Transverse colon (tissue), 4 donors: ENCODE data around the gene RACGAP1. TPM values are rescaled to one million over a fixed set of nuclear protein-coding genes. Genes with fewer than 3 reads are reported as not detected.

Experiments
- DNase-seq: peaks from one replicate; pipeline ENCODE4 v3.0.0-alpha.2; 2019
- H3K27ac ChIP-seq, 4 donors: fragments of 200-600 bp; sonication (generic); 2 replicates each; pipeline ENCODE4 v1.5.1; 2016 to 2018; ENCODE audit warnings: inconsistent platforms in 4 of 4
- H3K27me3 ChIP-seq: fragments of 200-600 bp; sonication (generic); 2 replicates; pipeline ENCODE4 v1.5.1; 2017; ENCODE audit warnings: inconsistent platforms
- H3K36me3 ChIP-seq, 4 donors: fragments of 200-600 bp; sonication (generic); 2 replicates each; pipeline ENCODE4 v1.5.1; 2017 to 2019; ENCODE audit warnings: inconsistent platforms in 4 of 4
- H3K4me1 ChIP-seq, 4 donors: fragments of 200-600 bp; sonication (generic); 2 replicates each; pipeline ENCODE4 v1.5.1; 2017 to 2020; ENCODE audit warnings: inconsistent platforms in 4 of 4
- H3K4me3 ChIP-seq, 4 donors: fragments of 200-600 bp; sonication (generic); 1 replicate in 1 of 4; 2 replicates in 3 of 4; pipeline versions ENCODE4 v1.5.1 to v1.6.1; 2017 to 2019; ENCODE audit warnings: inconsistent platforms in 4 of 4
- H3K9me3 ChIP-seq, 2 donors: fragments of 200-600 bp; sonication (generic); 2 replicates each; pipeline ENCODE4 v1.5.1; 2017 to 2019; ENCODE audit warnings: inconsistent platforms in 2 of 2
- EP300 ChIP-seq: sonication (generic); formaldehyde crosslinking; IDR thresholded peaks from one replicate; pipeline ENCODE4 v1.6.1; 2017; ENCODE audit warnings: antibody characterized with exemption, low read depth
- POLR2A ChIP-seq: fragments of 450-650 bp; IDR thresholded peaks from one replicate; pipeline ENCODE4 v1.6.1; 2016; ENCODE audit warnings: antibody characterized with exemption, mild to moderate bottlenecking, moderate library complexity
- POLR2AphosphoS5 ChIP-seq, 3 donors: sonication (generic); formaldehyde crosslinking; IDR thresholded peaks; one replicate each; pipeline ENCODE4 v1.6.1; 2016; ENCODE audit warnings: antibody characterized with exemption in 3 of 3
- WGBS, 2 donors: methylation state at CpG; one replicate each; pipeline ENCODE4 v1.1.5; 2018; ENCODE audit warnings: low coverage in 1 of 2; 5-methylcytosine and 5-hydroxymethylcytosine counted together
- in situ Hi-C, 4 donors: fragments of 200-750 bp; cut with MboI; loops; one replicate each; pipeline versions ENCODE4 v1.15.0 to v1.15.1; 2017; ENCODE audit warnings: low sequenced_read_pairs in 3 of 4, low pct_ligation_motif_present in 1 of 4, low pct_unique_long_range_greater_than_20kb in 1 of 4
- intact Hi-C: fragments of 100-400 bp; cut with DNase I; formaldehyde crosslinking; loops from one replicate; pipeline ENCODE4 v1.15.1; 2023; ENCODE audit warnings: low total_unique reads
- total RNA-seq, 4 donors: library from RNA; depleted of rRNA; stranded (reverse); fragments of >200 nt; gene quantifications; one replicate each; pipeline ENCODE4 v1.1.0, GENCODE V29; 2016
- TF ChIP-seq, protein P1 (sequence below), 5 experiments: fragments of 200-600 bp in 3 of 5; fragments of 450-650 bp in 2 of 5; sonication (generic) in 3 of 5; IDR thresholded peaks; 1 replicate in 2 of 5; 2 replicates in 3 of 5; pipeline ENCODE4 v1.5.1; 2016 to 2017; ENCODE audit warnings: antibody characterized with exemption in 5 of 5, inconsistent platforms in 3 of 5, mild to moderate bottlenecking in 2 of 5, moderate library complexity in 1 of 5

RACGAP1 gene
- total RNA-seq, 4 donors from 2014 or later: 5.0 to 13.4 (median 9.3) TPM

DNA sequence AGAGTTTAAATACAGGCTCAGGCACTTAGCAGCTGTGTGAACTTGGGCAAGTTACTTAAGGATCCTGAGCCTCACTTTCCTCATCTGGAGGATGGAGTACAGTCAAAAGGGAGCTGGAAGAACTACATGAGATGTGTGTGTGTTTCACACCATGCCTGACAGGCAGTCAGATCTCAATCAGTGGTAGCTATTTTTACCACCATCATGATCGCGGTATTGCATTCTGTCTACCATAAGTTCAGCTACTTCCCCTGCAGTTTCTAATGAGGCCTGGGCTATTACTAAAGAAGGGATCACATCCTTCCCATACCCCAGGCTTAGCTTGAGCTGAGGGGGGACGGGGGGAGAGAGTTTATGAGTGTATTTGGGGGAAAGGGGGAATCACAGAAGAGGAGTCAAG lies 45.5 kb downstream of the RACGAP1 start:
- no peaks in the 10 kb centered on the region for H3K9me3 ChIP-seq
- 81 to 100% methylated on average over 1 to 3 of the region's 3 CpGs for WGBS, 2 donors
- no peak for TF ChIP-seq POLR2AphosphoS5 (IDR thresholded peaks at IDR 0.05)
- no peak for TF ChIP-seq POLR2A
- TF ChIP-seq, protein P1, sequence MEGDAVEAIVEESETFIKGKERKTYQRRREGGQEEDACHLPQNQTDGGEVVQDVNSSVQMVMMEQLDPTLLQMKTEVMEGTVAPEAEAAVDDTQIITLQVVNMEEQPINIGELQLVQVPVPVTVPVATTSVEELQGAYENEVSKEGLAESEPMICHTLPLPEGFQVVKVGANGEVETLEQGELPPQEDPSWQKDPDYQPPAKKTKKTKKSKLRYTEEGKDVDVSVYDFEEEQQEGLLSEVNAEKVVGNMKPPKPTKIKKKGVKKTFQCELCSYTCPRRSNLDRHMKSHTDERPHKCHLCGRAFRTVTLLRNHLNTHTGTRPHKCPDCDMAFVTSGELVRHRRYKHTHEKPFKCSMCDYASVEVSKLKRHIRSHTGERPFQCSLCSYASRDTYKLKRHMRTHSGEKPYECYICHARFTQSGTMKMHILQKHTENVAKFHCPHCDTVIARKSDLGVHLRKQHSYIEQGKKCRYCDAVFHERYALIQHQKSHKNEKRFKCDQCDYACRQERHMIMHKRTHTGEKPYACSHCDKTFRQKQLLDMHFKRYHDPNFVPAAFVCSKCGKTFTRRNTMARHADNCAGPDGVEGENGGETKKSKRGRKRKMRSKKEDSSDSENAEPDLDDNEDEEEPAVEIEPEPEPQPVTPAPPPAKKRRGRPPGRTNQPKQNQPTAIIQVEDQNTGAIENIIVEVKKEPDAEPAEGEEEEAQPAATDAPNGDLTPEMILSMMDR (IDR thresholded peaks at IDR 0.05): no peak
- TF ChIP-seq EP300: no peak
- no peak overlapping the region for H3K4me3 ChIP-seq
- no peak overlapping the region for H3K27ac ChIP-seq
- no peaks in the 10 kb centered on the region for H3K36me3 ChIP-seq
- in situ Hi-C loops (loop anchor here in 1 of 4 donors (10.0 kb wide), 1 partner anchor 75 kb away; the partner anchor contains the start of gene ASIC1), intact Hi-C loops (no loop called here)
- no peak for DNase-seq
- H3K27me3 ChIP-seq: no peaks in the 10 kb centered on the region
- peaks cover 0 to 29% (median 12%) of the 10 kb centered on the region in 4 donors for H3K4me1 ChIP-seq

DNA sequence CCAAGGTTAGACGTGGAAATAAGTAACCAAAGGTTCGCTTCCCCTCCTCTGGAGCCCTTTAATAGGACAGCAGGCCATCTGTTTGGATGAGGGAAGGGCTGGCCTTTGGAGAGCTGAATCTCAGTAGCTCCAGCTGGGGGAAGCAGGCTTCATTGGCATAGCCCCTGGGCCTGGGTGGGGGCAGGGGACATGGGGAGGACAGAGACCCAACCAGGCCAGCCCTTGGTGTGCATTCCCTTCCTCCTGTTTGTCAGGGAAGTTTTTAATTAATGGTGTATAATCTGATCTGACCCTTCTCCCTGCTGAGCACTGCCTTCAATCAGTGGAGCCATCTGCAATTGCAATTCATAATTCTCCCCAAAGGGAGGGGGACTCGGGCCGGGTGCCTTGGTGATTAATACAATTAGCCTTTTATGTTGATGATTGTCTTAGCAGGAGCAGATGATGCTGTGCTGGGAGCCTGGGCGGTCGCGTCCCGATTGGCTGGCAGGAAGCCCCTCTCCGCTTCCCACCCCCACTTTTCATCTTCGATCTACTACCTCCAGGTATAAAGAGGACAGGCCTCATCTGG lies 46.2 kb downstream of the RACGAP1 start:
- Histone ChIP-seq H3K36me3 (no peaks in the 10 kb centered on the region), H3K27ac (no peak overlapping the region), H3K9me3 (no peaks in the 10 kb centered on the region), H3K27me3 (no peaks in the 10 kb centered on the region), H3K4me3 (no peak overlapping the region), H3K4me1 (peaks cover 0 to 28% (median 12%) of the 10 kb centered on the region in 4 donors)
- 85% methylated on average over 10 of the region's 10 CpGs; no CpG with 5 or more reads in 1 of the 2 donors for WGBS, 2 donors
- intact Hi-C loops (no loop called here), in situ Hi-C loops (loop anchor here in 1 of 4 donors (10.0 kb wide), 1 partner anchor 76 kb away; the partner anchor contains the start of gene ASIC1)
- TF ChIP-seq EP300: no peak
- no peak for TF ChIP-seq POLR2AphosphoS5 (IDR thresholded peaks at IDR 0.05)
- TF ChIP-seq POLR2A: no peak
- TF ChIP-seq, protein P1 (IDR thresholded peaks at IDR 0.05): no peak
- DNase-seq: no peak

DNA sequence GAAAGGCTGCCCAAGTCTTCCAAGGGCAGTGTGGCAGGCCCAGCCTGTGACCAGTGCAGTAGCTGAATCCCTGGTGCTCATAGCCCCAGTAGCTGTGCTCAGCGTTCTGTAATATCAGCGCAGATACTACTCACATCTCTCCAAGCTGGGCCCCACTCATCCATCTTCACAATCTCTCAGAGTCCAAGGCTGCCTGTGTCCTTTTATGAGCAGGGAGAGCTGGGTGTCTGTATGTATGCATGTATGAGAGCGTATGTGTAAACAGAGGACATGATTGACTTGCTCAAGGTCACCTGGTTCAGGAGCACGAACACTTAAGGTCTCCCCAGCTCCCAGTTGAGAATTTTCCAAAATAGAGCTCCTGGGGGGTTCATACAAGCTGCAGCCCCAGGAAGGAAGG lies 47.2 kb downstream of the RACGAP1 start:
- no peak for TF ChIP-seq POLR2AphosphoS5 (IDR thresholded peaks at IDR 0.05)
- TF ChIP-seq, protein P1 (IDR thresholded peaks at IDR 0.05): no peak
- TF ChIP-seq POLR2A: no peak
- no peak for TF ChIP-seq EP300

DNA sequence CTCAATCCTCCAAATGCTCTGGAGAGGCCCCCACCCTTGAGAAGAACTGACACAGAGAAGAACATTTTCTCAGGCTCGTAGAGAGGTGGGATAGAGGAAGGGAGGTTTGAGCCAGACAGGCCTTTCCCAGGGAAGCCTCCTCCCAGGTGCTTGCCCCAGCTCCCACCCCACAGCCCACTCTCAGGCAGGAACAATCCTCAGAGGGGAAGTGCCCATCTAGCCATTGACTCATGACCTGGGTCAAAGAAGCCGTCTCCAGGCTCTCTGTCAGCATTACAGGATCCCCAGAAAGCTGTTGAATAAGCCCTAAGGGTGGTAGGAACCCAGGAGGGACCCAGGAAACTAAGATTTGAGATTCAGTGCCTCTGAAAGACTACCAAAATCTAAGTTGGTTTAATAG lies 48.7 kb downstream of the RACGAP1 start:
- no peak overlapping the region for H3K27ac ChIP-seq
- no peaks in the 10 kb centered on the region for H3K27me3 ChIP-seq
- H3K36me3 ChIP-seq: no peaks in the 10 kb centered on the region
- H3K9me3 ChIP-seq: no peaks in the 10 kb centered on the region
- in situ Hi-C loops: loop anchor here in 1 of 4 donors (10.0 kb wide), 1 partner anchor 78 kb away; the partner anchor contains the start of gene ASIC1
- 78% methylated on average over 2 of the region's 2 CpGs; no CpG with 5 or more reads in 1 of the 2 donors for WGBS, 2 donors
- H3K4me1 ChIP-seq: peaks cover 0 to 14% (median 6%) of the 10 kb centered on the region in 4 donors
- no peak for DNase-seq
- no peak overlapping the region for H3K4me3 ChIP-seq
- TF ChIP-seq POLR2A (no peak), POLR2AphosphoS5 (IDR thresholded peaks at IDR 0.05) (no peak), EP300 (no peak)
- TF ChIP-seq, protein P1 (IDR thresholded peaks at IDR 0.05): no peak
- intact Hi-C loops: no loop called here

More for the DNA sequence above, 47.2 kb downstream of the RACGAP1 start:
- no peaks in the 10 kb centered on the region for H3K36me3 ChIP-seq
- H3K27ac ChIP-seq: no peak overlapping the region
- no peak overlapping the region for H3K4me3 ChIP-seq
- intact Hi-C loops (no loop called here), in situ Hi-C loops (loop anchor here in 1 of 4 donors (10.0 kb wide), 1 partner anchor 77 kb away; the partner anchor contains the start of gene ASIC1)
- no peak for DNase-seq
- WGBS, 2 donors: 60 to 80% methylated on average over 2 to 4 of the region's 4 CpGs
- peaks cover 0 to 22% (median 6%) of the 10 kb centered on the region in 4 donors for H3K4me1 ChIP-seq
- no peaks in the 10 kb centered on the region for H3K9me3 ChIP-seq
- no peaks in the 10 kb centered on the region for H3K27me3 ChIP-seq
